Mucosa of stomach (tissue), 1 donor: ENCODE measurements around the gene IZUMO1.
A peak's percentile ranks its signal among the peaks of the same experiment; 100 is the strongest.
"Not testable (repeated sequence)": the region's sequence is repeated elsewhere in the genome, so short reads cannot be mapped to it uniquely, and the experiment has no call there.

Experiments
- H3K27me3 ChIP-seq: one replicate; pipeline ENCODE4 v1.7.0; 2013; ENCODE audit warnings: mild to moderate bottlenecking, low read length; ENCODE audit not compliant: control insufficient read depth, insufficient read depth
- H3K36me3 ChIP-seq: one replicate; pipeline ENCODE4 v1.7.0; 2013; ENCODE audit warnings: low read length; ENCODE audit not compliant: control insufficient read depth, insufficient read depth
- H3K4me1 ChIP-seq: one replicate; pipeline ENCODE4 v1.7.0; 2013; ENCODE audit warnings: mild to moderate bottlenecking, low read length; ENCODE audit not compliant: control insufficient read depth, insufficient read depth
- H3K4me3 ChIP-seq: one replicate; pipeline ENCODE4 v1.7.0; 2013; ENCODE audit warnings: low read length
- H3K9ac ChIP-seq: one replicate; pipeline ENCODE4 v1.7.0; 2013; ENCODE audit warnings: mild to moderate bottlenecking, low read length, moderate library complexity
- H3K9me3 ChIP-seq: one replicate; pipeline ENCODE4 v1.7.0; 2013; ENCODE audit warnings: mild to moderate bottlenecking, low read length, moderate library complexity; ENCODE audit not compliant: control insufficient read depth
- donor health status: Pancreatic carcinoma.

The IZUMO1 gene

GRCh38 chr19:48722196-48722708, 24.5 kb downstream of the IZUMO1 start:
- peaks cover 7% of the 10 kb centered on the region for H3K4me1 ChIP-seq
- H3K9ac ChIP-seq = no peak overlapping the region
- H3K27me3 ChIP-seq = no peaks in the 10 kb centered on the region
- no peaks in the 10 kb centered on the region for H3K9me3 ChIP-seq
- no peaks in the 10 kb centered on the region for H3K36me3 ChIP-seq
- H3K4me3 ChIP-seq = no peak overlapping the region

GRCh38 chr19:48720613-48721296, 26.0 kb downstream of the IZUMO1 start:
- Histone ChIP-seq H3K9ac (peak overlapping the region; percentile 50), H3K4me1 (peaks cover 19% of the 10 kb centered on the region), H3K36me3 (no peaks in the 10 kb centered on the region), H3K4me3 (peak overlapping the region; percentile 41), H3K9me3 (no peaks in the 10 kb centered on the region), H3K27me3 (no peaks in the 10 kb centered on the region)

GRCh38 chr19:48720251-48720612, 26.5 kb downstream of the IZUMO1 start:
- Histone ChIP-seq H3K9ac (no peak overlapping the region), H3K4me3 (no peak overlapping the region), H3K36me3 (no peaks in the 10 kb centered on the region), H3K9me3 (no peaks in the 10 kb centered on the region), H3K4me1 (peaks cover 25% of the 10 kb centered on the region), H3K27me3 (no peaks in the 10 kb centered on the region)

DNA sequence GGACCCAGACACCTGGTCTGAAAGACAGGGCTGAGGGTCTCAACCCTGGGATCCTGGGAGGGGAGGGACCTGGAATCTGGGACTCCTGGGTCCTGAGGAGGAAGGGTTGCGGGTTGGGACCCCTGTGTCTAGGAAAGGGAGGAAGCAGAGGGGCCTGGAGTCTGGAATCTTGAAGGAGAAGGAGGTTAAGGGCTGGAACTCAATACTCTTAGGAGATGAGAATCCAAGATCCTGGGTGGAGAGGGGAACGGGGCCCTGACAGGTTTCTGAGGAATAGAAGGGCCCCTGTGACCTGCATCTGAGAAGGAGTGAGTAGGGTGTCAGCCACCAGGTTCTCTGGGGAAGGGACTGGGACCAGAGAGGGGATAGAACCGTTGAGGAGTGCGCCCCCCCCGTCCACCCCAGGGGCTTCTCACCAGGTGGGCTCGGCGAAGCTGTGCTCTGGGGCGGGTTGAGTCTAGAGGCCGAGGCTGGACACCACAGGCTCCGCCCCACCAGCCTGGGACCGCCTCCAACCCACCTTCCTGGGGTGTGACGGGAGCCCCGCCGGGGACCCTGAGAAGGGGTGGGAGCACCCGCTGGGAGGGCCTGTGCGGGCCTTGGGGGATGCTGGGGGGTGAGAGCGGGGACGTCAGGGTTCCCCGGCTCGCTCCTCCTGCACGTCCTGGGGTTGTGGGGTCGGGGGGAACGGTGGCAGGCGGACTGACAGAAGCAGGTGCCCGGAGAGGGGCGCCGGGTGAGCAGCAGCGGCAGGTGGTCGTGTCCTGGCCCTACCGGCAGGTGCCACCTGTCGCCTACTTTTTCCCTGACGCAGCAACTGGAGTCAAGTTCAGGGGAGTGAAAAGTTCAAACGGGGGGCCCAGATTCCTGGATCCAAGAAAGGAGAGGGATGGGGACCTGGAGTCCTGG, 27.2 kb downstream of the IZUMO1 start, which contains the start of gene MAMSTR:
Gene MAMSTR, minus strand, starts transcription at position 463 of the 909 bp plus-strand sequence. CDS start 694 bp downstream, outside the sequence.
- H3K4me3 ChIP-seq = no peak within 1 kb of the TSS
- H3K36me3 ChIP-seq = no peaks in the 10 kb centered on the region
- H3K9me3 ChIP-seq = no peaks in the 10 kb centered on the region
- H3K4me1 ChIP-seq = peaks cover 32% of the 10 kb centered on the region
- H3K9ac ChIP-seq = no peak within 1 kb of the TSS
- H3K27me3 ChIP-seq = no peaks in the 10 kb centered on the region

- Histone ChIP-seq H3K36me3 (no peaks in the 10 kb centered on the region), H3K9me3 (no peaks in the 10 kb centered on the region), H3K4me3 (no peak overlapping the region), H3K4me1 (peaks cover 36% of the 10 kb centered on the region), H3K9ac (no peak overlapping the region), H3K27me3 (no peaks in the 10 kb centered on the region)
These were observed 27.9 kb downstream of the IZUMO1 start for GRCh38 chr19:48718711-48719231.

DNA sequence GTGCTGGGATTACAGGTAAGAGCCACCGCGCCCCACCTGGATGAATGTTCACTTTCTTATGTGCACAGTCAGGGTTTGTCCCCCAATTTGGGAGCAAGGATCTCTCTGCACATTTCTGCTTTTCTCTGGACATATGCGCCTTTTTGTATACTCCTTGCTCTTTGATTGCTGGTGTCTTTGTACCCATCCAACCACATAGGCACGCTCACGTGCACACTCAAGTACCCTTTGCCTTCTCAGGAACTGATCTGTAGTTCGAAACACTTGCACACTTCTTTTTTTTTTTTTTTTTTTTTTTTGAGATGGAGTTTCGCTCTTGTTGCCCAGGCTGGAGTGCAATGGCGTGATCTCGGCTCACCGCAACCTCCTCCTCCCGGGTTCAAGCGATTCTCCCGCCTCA, 28.6 kb downstream of the IZUMO1 start:
- peaks cover 42% of the 10 kb centered on the region for H3K4me1 ChIP-seq
- not testable (repeated sequence) for H3K4me3 ChIP-seq, H3K9ac ChIP-seq

DNA sequence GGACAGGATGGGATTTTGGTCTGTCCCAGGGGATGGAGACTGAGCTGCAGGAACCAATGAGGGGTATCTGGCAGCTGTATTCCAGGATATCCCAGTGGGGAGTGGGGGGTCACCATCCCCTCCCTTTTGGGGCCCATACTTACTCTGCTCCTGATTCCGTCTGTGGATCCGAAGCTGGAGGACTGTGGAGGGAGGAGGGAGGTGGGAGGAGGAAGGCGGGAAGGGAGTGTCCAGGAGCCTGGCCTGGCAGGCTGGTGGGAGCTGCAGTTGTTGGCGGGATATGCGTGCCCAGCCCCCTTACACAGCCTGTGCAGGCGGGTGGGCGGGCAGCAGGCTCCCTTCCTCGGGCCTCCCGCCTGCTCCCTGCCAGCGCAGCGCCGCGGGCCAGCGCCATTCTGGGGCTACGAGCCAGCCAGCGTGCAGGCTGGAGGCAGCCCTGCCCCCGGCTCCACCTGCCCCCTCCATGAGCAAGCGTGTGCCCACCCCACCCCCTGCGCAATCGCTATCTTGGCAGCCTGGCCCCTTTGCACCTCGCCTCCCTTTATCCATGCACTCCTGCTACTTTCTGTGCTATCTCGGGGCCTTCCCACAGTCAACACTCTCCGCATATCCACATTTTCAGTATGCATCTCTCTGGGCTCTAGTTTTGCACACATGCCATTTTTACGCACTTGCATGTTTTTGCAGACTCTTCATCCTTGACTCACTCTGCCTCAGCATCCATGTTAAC, 30.0 kb downstream of the IZUMO1 start:
- H3K9ac ChIP-seq = peak overlapping the region; percentile 43
- no peak overlapping the region for H3K4me3 ChIP-seq

More for the DNA sequence above, 28.6 kb downstream of the IZUMO1 start:
- not testable (repeated sequence) for H3K36me3 ChIP-seq, H3K9me3 ChIP-seq, H3K27me3 ChIP-seq

GRCh38 chr19:48715681-48716171, 31.0 kb downstream of the IZUMO1 start:
- Histone ChIP-seq H3K27me3 (no peaks in the 10 kb centered on the region), H3K9me3 (no peaks in the 10 kb centered on the region), H3K4me3 (no peak overlapping the region), H3K9ac (peak overlapping the region; percentile 37), H3K36me3 (no peaks in the 10 kb centered on the region), H3K4me1 (peaks cover 46% of the 10 kb centered on the region)

More for the DNA sequence above, 30.0 kb downstream of the IZUMO1 start:
- no peaks in the 10 kb centered on the region for H3K27me3 ChIP-seq
- no peaks in the 10 kb centered on the region for H3K36me3 ChIP-seq
- H3K4me1 ChIP-seq = peaks cover 46% of the 10 kb centered on the region
- no peaks in the 10 kb centered on the region for H3K9me3 ChIP-seq

DNA sequence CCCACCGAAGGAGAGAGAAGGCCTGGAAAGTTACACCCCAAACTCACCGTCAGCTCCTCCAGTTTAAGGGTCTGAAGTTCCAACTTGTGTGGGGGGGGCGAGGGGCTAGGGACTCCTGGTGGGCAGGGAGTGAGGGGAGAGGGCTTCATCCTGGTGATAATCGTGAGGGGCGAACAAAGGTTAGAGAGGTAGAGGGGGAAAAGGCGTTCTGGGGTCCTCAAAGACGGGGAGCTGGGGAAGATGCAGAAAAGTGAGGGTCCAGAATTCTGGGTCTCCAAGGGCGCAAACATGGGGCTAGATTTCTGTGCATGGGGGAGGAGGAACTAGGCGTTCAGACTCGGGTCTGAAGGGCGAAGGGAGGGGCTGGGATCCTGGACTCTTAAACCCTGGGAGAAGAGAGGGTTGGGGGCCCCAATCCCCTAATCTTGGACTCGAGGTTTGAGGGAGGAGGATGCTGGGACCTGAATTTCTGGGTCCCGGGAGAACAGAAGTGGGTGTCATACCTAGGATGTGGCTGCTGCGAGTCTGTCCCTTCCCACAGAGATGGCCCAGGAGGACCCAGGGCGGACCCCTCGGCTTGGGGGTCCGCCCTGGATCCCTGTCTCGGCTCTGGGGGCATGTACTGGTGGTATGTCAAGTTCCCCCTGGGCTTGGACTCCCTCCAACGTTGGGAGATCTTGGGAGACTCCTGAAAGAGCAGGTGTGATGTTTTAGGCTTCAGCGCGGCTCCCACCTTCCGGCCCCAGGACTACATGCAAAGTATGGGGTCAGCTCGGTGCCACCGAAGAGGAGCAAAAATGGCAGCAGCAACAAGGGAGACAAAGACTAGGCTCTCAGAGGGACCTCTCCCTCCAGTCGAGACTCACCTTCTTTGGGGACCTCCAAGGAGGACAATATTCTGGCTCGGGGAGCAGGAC, 31.7 kb downstream of the IZUMO1 start:
- Histone ChIP-seq H3K27me3 (no peaks in the 10 kb centered on the region), H3K4me3 (peak overlapping the region; percentile 31), H3K4me1 (peaks cover 42% of the 10 kb centered on the region), H3K36me3 (no peaks in the 10 kb centered on the region), H3K9ac (peak overlapping the region; percentile 83), H3K9me3 (no peaks in the 10 kb centered on the region)

- Histone ChIP-seq H3K4me1 (peaks cover 40% of the 10 kb centered on the region), H3K4me3 (peak overlapping the region; percentile 31), H3K36me3 (no peaks in the 10 kb centered on the region), H3K9me3 (no peaks in the 10 kb centered on the region), H3K9ac (peak overlapping the region; percentile 83), H3K27me3 (no peaks in the 10 kb centered on the region)
These were observed 32.6 kb downstream of the IZUMO1 start for GRCh38 chr19:48713864-48714755.
